Activated T-helper 9 cell treated with anti-CD3 and anti-CD28 coated beads, Interleukin-2, amount 50 U/mL, for 16 hours (primary cell): ENCODE results near the gene GRIK3.

Experiments
- DNase-seq: peaks from one replicate; pipeline ENCODE4 v3.0.0-alpha.2; 2020; ENCODE audit warnings: low read depth

GRIK3 gene

DNA sequence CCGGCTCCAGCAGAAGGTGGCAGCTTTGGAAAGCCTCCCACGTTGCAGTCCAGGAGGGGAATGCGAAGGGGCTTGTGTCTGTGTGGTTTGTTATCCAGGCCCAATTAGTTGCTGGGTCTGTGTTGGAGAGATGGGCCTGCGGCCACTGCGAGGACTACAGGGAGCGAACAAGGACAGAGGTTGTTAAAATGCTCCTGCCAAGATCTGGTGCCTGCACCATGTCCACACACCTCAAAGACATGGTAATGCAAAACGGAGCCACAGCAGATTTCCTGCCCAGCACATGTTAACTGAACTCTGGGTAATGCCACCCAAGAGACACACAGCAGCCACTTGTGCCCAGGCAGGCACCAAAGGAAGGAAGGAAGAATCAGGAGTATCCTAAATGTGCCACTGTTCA, 18.6 kb downstream of the GRIK3 start:
- DNase-seq: no peak

DNA sequence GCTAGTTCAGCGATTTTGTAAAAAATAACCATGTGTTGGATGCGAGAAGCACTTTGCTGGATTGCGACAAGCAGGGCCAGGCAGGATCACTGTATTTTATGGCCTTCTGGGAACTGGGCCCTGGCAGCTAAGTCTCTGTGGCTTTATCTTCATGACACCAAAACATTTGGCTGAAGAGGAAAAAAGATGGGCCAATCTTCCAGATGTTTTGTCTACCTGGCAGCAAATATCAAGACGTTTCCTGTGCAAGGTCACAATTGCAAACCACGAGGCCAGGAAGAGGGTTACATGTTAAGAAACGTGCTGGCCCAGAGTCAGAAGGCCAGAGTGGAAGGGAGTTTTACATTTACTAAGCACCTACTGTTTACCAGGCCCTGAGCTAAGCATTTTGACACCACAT, 22.1 kb downstream of the GRIK3 start:
- DNase-seq: no peak

DNA sequence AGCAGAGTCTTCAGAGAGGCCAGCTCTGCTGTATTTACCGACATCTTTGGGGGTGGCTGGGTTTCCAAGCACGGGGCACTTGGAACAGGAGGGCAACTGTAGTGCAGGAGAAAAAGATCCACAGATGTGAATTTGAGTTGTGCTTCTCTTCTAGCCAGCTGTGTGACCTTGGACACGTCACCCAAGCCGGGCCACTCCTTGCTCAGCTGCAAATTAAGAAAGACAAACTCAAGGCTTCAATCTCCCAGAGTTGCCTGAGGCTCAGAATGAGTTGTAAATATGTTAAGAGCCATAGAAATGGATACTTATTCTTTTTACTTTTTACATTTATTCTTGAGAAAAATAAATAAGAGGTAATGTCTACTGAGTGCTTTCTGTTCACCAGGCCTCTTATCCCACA, 24.3 kb downstream of the GRIK3 start:
- no peak for DNase-seq

DNA sequence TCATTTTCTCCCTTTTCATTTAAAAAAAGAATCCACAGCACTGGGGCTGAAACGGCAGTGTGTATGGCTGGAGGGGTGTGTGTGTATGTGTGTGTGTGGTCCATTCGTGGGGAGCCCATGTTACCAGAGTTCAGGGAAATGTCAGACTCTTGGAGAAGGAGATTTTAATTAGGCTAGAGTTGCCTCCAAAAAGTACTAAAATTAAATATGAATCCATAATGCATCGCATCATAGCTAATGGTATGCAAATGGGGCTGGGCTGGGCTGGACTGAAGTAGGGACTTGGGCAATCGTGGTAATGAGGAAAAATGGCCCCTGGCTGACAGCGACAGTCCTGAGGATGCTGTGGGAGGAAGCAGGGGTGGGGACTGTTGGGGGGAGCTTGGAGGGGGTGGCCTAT, 24.8 kb downstream of the GRIK3 start:
- no peak for DNase-seq

- DNase-seq: no peak
These were observed 28.0 kb downstream of the GRIK3 start for GRCh38 chr1:37006132-37006868.

- DNase-seq: no peak
These were observed 31.4 kb downstream of the GRIK3 start for GRCh38 chr1:37002898-37003297.

- DNase-seq: no peak
These were observed 32.6 kb downstream of the GRIK3 start for GRCh38 chr1:37001703-37002102.

DNA sequence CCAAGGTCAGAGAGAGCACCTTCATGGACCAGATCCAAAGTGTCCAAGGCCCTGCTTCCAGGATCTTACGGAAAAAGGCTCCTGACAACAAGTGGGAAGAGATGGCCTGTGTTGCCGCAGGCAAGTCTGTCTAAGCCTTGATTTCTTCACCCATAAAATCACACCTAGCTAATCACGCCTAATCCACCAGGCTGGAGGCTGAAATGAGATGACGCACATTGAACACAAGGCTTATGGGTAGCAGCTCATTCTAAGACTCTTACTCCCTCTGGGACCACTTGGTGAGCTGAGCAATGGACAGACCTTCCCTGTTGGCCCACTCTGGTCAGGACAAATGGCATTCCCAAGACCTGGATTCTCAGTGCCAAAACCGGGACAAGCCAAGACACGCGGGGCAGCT, 38.2 kb downstream of the GRIK3 start:
- no peak for DNase-seq

GRCh38 chr1:36994868-36995267, 39.4 kb downstream of the GRIK3 start:
- no peak for DNase-seq

- DNase-seq: no peak
These were observed 40.0 kb downstream of the GRIK3 start for GRCh38 chr1:36994294-36994693.

- DNase-seq: no peak
These were observed 42.0 kb downstream of the GRIK3 start for GRCh38 chr1:36992139-36992943.

DNA sequence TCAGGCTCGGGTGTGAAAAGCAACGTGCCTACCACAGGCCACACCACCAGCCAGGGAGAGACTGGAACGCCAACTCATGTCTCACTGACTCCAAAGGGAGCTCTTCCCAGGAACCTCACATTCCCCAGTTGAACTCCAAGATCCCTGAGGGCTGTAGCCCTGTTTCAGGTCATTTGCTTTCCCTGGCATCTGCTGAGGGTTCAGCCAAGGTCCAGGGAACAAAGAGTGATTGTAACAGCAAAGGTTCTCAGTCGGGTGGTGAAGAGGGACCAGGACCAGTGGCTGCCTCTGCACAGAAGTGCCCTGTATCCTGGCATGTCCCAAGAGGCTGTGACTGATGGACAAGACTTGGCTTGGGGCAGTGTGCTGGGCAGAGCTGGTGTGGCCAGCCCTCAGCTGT, 42.8 kb downstream of the GRIK3 start:
- no peak for DNase-seq

DNA sequence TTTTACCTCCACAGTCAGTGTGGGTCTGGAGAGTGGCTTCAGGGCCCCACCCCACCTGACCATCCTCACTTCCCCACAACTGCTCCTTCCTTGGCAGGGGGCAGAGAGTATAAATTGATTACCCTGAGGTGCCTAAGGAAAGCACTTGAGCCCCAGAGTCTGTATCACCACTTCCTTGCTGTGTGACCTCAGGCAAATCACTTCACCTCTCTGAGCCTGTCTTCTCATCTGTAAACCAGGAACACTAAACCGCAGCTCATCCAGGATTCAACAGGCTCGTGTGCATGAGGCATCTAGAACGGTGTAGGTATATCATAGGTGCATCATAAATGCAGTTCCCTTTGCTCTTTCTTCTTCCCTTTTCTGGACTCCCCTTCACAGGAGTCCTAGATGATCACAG, 43.4 kb downstream of the GRIK3 start:
- DNase-seq: no peak

GRCh38 chr1:36989241-36989640, 45.1 kb downstream of the GRIK3 start:
- no peak for DNase-seq

GRCh38 chr1:36988741-36989193, 45.5 kb downstream of the GRIK3 start:
- no peak for DNase-seq

GRCh38 chr1:36988321-36988720, 46.0 kb downstream of the GRIK3 start:
- no peak for DNase-seq

- DNase-seq: no peak
These were observed 47.0 kb downstream of the GRIK3 start for GRCh38 chr1:36987276-36987675.

DNA sequence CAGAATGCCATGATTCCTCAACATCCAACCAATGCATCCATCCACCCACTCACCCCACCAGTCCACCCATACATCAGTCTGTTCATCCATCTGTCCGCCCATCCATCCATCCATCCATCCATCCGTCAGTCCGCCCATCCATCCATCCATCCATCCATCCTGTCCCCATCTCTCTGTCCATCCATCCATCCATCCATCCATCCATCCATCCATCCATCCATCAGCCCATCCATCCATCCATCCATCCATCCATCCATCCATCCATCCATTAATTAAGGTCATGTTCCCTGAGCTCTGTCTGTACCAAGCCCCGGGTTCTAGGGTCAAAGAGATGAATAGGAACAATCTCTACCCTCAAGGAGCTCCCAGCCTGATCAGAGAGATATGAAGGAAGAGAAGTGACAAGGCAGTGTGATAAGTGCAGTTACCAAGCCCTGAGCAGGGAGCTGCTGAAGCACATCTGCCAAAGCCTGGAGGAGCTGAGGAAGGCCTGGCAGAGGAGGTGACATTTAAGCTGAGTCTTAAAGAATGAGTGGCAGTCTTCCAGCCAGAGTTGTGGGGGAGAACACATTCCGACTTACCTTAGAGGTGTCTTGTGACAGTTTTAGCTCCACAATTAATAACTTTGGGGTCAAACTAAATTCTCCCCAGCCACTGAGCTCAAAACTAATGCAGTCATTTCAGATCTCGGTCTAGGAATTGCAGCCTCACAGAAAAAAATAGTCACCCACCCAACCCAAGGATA, 47.9 kb downstream of the GRIK3 start:
- no peak for DNase-seq

GRCh38 chr1:36984675-36985074, 49.6 kb downstream of the GRIK3 start:
- no peak for DNase-seq

DNA sequence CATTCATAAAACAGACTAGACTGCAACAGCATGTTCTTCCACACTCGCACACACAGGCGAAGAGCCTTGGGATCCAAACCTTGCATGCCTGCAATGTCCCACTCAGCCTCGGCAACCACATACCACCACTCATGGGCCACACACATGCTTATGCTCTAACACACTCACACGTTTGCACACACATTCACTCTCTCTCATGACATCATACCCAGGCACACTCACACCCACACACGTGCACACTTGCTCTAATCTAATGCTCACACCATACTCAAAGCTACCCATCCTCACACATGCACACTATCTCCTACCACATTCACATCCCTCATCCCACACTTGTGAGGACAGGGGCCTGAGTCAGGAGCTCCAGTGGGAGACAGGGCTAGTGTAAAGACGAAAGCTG, 50.3 kb downstream of the GRIK3 start:
- DNase-seq: no peak

- no peak for DNase-seq
These were observed 51.6 kb downstream of the GRIK3 start for GRCh38 chr1:36982709-36983108.

DNA sequence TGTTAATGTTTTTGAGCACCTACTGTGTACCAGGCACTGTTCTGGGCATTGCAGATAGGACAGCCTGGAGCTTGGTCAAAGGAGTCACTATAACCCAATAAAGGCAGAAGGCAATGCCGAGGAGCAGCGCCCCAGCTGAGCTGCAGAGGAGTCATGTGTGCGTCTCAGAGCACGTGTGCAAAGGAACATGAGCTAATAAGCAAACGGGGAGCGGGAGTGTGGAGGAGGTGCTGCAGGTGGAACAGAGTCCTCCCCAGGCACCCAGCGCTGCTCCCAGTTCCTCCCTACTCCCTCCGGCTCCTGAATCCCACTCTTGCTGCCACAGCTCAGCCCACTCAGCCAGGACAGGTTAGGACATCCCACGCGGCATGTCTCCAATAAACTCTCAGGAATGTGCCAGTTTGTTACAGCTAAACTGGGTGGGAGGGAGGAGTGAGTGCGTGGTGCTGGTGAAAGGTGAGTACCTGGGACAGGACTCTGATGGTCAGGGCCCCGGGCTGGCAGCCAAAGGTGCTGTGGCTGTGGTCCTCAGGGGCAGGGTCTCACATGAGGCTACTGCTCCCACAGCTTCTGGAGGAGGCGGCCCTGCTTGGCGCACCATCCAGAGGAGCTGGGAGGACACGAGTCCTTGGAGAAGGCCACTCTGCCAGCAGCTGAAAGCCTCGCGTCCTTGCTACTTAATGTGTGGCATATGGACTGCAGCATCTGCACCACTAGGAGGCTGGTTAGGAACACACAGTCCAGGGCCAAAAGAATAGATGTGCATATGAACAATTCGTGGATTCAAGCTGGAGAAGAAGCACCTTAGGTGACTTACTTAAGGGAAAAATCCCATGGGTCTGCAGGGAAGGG, 52.3 kb downstream of the GRIK3 start:
- no peak for DNase-seq
